Stomach smooth muscle (tissue), 2 donors: ENCODE results near the gene PACRG.

Experiments used
- H3K27ac ChIP-seq: one replicate; pipeline ENCODE4 v1.7.0; 2013; ENCODE audit warnings: mild to moderate bottlenecking, low read length, inconsistent platforms
- H3K27me3 ChIP-seq, 2 donors: one replicate each; pipeline ENCODE4 v1.7.0; 2013; ENCODE audit warnings: low read length in 2 of 2; ENCODE audit not compliant: insufficient read depth in 2 of 2, control insufficient read depth in 1 of 2
- H3K36me3 ChIP-seq, 2 donors: one replicate each; pipeline ENCODE4 v1.7.0; 2013; ENCODE audit warnings: low read length in 2 of 2; ENCODE audit not compliant: control insufficient read depth in 2 of 2, insufficient read depth in 2 of 2
- H3K4me1 ChIP-seq: one replicate; pipeline ENCODE4 v1.7.0; 2013; ENCODE audit warnings: low read length; ENCODE audit not compliant: control insufficient read depth, insufficient read depth
- H3K4me3 ChIP-seq, 2 donors: one replicate each; pipeline ENCODE4 v1.7.0; 2013; ENCODE audit warnings: low read length in 2 of 2
- H3K9ac ChIP-seq, 2 donors: one replicate each; pipeline ENCODE4 v1.7.0; 2013; ENCODE audit warnings: low read length in 2 of 2, mild to moderate bottlenecking in 1 of 2
- H3K9me3 ChIP-seq, 2 donors: one replicate each; pipeline ENCODE4 v1.7.0; 2013; ENCODE audit warnings: low read length in 2 of 2; ENCODE audit not compliant: control insufficient read depth in 2 of 2
- donor health status: healthy.
- donor health status: Pancreatic carcinoma.

Gene PACRG

DNA sequence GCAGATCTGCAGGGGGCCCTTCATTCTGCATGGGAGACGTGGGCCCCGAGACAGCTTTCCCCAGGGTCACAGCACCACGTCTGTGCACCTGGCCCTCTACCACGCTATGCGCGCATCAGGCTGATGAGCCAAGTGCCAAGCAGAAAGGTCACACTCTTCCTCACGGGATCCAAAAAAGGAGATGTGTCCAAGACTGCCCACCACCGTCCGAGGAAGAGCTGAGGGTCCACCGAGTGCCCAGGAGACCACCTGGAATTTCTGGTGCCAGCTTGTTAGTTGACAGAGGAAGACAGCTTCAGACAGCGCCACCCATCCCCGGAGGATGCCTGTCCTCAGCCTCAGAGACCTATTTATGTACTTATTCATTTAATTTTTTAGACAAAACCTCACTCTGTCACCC is 609.2 kb downstream of the PACRG start:
- Histone ChIP-seq H3K9ac (no peak overlapping the region), H3K27ac (no peak overlapping the region)

GRCh38 chr6:163337958-163338357 is 610.2 kb downstream of the PACRG start:
- H3K9ac ChIP-seq: no peak overlapping the region
- H3K27ac ChIP-seq: no peak overlapping the region
- no peaks in the 10 kb centered on the region for H3K9me3 ChIP-seq
- no peaks in the 10 kb centered on the region for H3K36me3 ChIP-seq
- peaks cover 27% of the 10 kb centered on the region for H3K4me1 ChIP-seq
- H3K4me3 ChIP-seq: no peak overlapping the region
- peaks cover 0 to 3% of the 10 kb centered on the region in 2 donors for H3K27me3 ChIP-seq

More for the DNA sequence above, 609.2 kb downstream of the PACRG start:
- Histone ChIP-seq H3K4me3 (no peak overlapping the region), H3K36me3 (no peaks in the 10 kb centered on the region), H3K27me3 (peaks cover 0 to 3% of the 10 kb centered on the region in 2 donors), H3K9me3 (no peaks in the 10 kb centered on the region), H3K4me1 (peaks cover 27% of the 10 kb centered on the region)

DNA sequence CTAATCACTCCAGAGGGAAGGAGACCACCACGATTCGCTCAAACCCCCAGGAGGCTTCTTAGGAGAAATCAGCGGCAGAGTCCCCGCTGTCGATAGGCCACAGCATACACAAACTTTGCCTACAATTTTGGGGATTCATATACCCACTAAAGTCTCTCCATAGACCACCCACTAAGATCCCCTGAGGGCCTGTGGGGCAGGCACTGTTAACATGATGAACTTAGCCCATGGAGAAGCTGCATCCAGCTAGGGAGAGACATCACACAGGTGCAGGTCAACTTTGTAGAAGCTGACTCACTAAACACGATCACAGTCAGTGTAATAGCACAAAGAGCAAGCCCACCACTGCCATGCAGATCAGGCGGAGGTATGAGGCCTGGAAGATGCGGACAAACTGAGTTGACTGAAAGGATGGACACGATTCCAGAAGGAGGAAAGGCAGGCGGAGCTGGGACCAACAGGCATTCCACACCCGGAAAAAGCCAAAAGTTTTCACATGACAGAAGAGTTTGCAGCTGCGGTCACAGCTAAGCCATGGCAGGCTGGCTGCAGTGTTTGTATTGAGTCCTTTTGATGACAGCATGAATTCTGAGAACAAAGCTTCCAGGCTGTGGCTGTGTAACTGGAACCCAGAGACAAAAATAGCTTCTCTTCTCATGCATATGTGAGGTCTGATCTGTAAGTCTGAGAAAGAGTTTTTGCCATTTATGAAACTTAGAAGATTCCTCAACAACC is 611.1 kb downstream of the PACRG start:
- Histone ChIP-seq H3K4me3 (no peak overlapping the region), H3K9me3 (no peaks in the 10 kb centered on the region), H3K36me3 (no peaks in the 10 kb centered on the region), H3K27me3 (peaks cover 0 to 3% of the 10 kb centered on the region in 2 donors), H3K9ac (no peak overlapping the region), H3K27ac (no peak overlapping the region), H3K4me1 (peaks cover 24% of the 10 kb centered on the region)

GRCh38 chr6:163339466-163339865 is 611.7 kb downstream of the PACRG start:
- Histone ChIP-seq H3K4me1 (peaks cover 19% of the 10 kb centered on the region), H3K27me3 (no peaks in the 10 kb centered on the region), H3K27ac (no peak overlapping the region), H3K9me3 (no peaks in the 10 kb centered on the region), H3K36me3 (no peaks in the 10 kb centered on the region), H3K4me3 (no peak overlapping the region), H3K9ac (no peak overlapping the region)

DNA sequence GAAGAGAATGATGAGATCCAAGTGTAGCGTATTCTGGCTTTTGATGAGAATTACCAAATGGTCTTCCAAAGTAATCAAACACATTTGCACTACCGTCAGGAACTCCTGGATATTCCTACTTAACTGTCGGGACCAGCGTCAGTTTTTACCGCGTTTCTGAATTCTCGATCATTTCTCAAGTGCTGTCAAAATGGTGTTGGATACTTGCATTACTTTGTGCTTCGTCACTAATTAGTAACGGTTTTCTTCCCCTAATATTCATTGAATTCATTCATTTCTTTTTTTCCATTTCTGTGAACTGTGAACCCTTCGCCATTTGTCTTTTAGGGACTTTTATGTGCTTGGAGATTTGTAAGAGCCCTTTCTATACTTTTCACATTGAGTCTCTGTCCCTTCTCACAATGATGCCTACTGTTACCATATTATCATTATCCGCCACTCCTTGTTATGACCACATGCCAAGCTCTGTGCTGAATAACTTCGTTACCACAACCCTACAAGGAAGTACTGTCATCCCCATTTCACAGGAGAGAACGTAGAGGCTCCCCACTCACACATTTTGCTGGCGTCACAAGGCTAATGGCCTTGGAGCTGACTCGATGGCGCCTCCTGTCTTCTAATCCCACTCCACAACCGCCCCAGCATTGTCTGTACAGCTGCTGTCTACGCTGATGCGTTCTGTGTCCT is 612.6 kb downstream of the PACRG start:
- H3K27ac ChIP-seq: no peak overlapping the region
- H3K4me1 ChIP-seq: peaks cover 12% of the 10 kb centered on the region
- no peaks in the 10 kb centered on the region for H3K27me3 ChIP-seq
- H3K9ac ChIP-seq: no peak overlapping the region
- H3K9me3 ChIP-seq: no peaks in the 10 kb centered on the region
- H3K36me3 ChIP-seq: no peaks in the 10 kb centered on the region
- no peak overlapping the region for H3K4me3 ChIP-seq

GRCh38 chr6:163341224-163342061 is 613.7 kb downstream of the PACRG start:
- H3K9me3 ChIP-seq: no peaks in the 10 kb centered on the region
- H3K9ac ChIP-seq: no peak overlapping the region
- H3K4me1 ChIP-seq: peaks cover 4% of the 10 kb centered on the region
- H3K27me3 ChIP-seq: no peaks in the 10 kb centered on the region
- no peak overlapping the region for H3K4me3 ChIP-seq
- H3K27ac ChIP-seq: no peak overlapping the region
- no peaks in the 10 kb centered on the region for H3K36me3 ChIP-seq

DNA sequence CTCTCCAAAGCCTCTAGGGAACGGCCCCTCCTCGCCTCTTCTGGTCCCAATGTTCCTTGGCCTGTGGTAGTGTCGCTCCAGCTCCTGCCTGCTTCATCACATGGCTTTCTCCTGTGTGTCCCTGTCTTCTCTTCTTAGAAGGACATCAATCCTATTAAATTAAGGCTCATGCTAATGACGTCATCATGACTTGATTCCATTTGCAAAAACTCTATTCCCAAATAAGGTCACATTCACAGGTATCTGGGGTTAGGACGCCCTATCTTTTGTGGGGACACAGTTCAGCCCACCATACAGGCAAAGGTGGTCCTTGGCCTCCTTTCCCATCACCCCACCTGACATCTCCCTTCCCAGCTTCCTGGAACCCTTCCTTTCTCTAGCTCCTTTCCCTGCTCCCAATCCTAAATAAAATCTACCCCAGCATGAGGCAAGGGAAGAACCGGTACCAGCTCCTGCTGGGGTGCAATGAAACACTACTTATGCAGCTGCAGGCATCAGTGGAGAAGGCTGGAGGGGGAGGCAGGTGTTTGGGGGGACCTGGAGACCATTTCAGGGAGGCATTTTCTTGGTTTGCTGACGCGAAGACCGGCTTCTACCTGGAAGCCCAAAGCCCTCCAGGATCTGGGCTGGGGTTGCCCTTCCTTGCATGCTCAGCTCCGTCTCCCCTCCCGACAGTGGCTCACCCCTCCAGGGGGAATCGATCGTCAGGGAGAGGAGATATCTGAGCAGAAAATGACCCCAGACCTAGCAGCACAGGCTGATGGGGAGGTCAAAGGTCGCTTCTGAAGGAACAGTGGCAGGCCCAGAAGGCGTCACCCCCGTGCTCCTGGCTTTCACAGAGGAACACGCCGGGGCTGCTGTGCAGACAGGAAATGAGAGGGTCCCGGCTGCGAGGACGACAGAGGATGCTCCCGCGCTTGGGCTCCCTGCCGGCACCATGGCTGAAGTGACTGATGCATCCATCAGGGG is 615.1 kb downstream of the PACRG start:
- no peak overlapping the region for H3K9ac ChIP-seq
- H3K27me3 ChIP-seq: no peaks in the 10 kb centered on the region
- H3K36me3 ChIP-seq: no peaks in the 10 kb centered on the region
- H3K9me3 ChIP-seq: no peaks in the 10 kb centered on the region
- H3K4me3 ChIP-seq: no peak overlapping the region
- no peak overlapping the region for H3K27ac ChIP-seq
- H3K4me1 ChIP-seq: peaks cover 10% of the 10 kb centered on the region

- Histone ChIP-seq H3K9ac (no peak overlapping the region), H3K27me3 (no peaks in the 10 kb centered on the region), H3K36me3 (no peaks in the 10 kb centered on the region), H3K4me1 (peaks cover 10% of the 10 kb centered on the region), H3K4me3 (no peak overlapping the region), H3K27ac (no peak overlapping the region), H3K9me3 (no peaks in the 10 kb centered on the region)
These were observed 615.8 kb downstream of the PACRG start for GRCh38 chr6:163343609-163344008.

DNA sequence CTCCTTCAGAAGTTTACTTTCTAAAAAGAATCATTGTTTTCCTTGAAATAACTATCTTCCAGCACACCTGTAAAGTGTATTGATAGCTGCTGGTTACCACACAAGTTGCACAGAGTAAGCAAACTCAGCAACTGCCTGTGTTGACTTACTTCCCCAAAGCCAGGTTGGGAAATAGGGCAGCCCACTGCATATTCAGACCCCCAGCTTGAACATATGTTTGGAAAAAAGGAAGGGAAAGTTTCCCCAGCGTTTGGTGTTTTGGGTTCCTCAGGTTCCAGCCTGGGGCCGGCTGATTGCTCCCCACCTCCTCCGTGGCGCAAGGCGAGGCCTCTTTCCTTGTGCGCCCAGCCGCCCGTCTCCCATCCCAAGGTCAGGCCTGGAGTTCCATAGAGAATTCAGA is 616.6 kb downstream of the PACRG start:
- Histone ChIP-seq H3K9ac (no peak overlapping the region), H3K4me1 (peaks cover 10% of the 10 kb centered on the region), H3K27me3 (no peaks in the 10 kb centered on the region), H3K9me3 (no peaks in the 10 kb centered on the region), H3K4me3 (no peak overlapping the region), H3K36me3 (no peaks in the 10 kb centered on the region), H3K27ac (no peak overlapping the region)

DNA sequence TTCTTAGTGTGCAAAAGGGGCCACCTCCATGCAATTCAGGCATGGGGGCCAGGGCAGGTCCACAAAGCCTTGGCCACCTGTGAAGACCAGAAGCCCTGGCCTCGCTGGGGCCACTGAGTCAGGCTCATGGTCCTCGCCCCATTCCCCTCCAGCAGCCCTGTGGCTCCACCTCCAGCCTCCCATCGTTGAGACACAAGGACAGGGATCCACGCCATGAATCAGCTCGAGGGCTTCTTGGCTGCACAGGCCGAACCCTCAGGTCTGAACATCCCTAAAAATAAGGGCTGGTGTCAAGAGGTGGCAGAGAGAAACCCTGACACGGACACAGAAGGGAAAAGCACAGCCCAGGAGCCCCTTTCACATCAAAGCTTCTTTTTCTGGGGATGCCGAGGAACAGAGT is 618.2 kb downstream of the PACRG start:
- Histone ChIP-seq H3K9ac (no peak overlapping the region), H3K9me3 (no peaks in the 10 kb centered on the region), H3K27me3 (no peaks in the 10 kb centered on the region), H3K27ac (no peak overlapping the region), H3K4me3 (no peak overlapping the region), H3K4me1 (peaks cover 10% of the 10 kb centered on the region), H3K36me3 (no peaks in the 10 kb centered on the region)
